DMS 273 (cell line): Measurements from ENCODE around the gene SDC1.

Experiments
- DNase-seq: peaks from one replicate; lab custom pipeline; 2025; ENCODE audit not compliant: unreplicated experiment; lab: John Stamatoyannopoulos, UW

The SDC1 gene

GRCh38 chr2:20156076-20156759, 68.7 kb downstream of the SDC1 start:
- no peak for DNase-seq

- DNase-seq = no peak
Measured at GRCh38 chr2:20153131-20153851, 71.6 kb downstream of the SDC1 start.

DNA sequence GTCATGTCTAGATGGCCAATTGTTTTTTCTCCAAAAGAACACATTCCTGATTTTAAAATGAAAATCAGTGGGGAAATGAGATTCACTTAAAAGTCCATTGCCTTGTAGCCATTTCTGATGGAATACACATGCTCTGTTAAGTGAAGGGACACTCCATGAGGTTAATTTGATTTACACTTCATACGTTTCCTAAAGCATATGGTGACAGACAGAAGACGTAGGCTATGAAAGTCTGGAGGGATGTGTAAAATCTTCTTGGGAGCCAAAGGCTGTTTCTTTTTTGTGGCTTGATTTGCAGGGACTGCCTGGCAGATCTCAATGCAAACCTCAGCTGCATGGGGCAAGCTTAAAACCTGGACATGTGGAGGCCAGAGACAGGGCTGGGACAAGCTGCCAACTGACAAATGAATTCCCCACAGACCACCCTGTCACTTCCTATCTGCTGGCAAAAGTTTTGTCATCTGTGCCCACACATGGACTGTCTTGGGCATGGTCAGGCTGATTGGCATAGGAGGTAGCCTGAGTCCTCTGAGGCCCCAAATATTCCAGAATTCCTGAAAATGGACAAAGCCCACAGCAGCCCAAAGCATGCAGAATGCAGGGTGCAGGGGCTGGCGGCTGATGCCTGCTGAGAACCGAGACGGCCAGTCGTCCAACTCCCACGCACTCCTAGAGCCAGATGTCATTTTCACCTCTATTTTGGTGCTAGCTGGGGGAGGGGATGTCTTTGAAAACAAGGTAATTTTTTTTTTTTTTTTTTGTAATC, 73.9 kb downstream of the SDC1 start:
- DNase-seq = peak; percentile 87
